CD4-positive, alpha-beta T cell (primary cell): Measurements from ENCODE around the gene SFMBT2. TPM values are rescaled to one million over a fixed set of nuclear protein-coding genes. Genes with fewer than 3 reads are reported as not detected.
A peak's percentile ranks its signal among the peaks of the same experiment; 100 is the strongest.

Source experiments
- ATAC-seq: fragments of 200-7000 bp; cut with Tn5 transposase; one replicate; pipeline ENCODE4 v1.10.0; 2022; ENCODE audit warnings: mild to moderate bottlenecking; ENCODE audit not compliant: poor library complexity
- CTCF ChIA-PET: fragments of 350-600 bp; sonication (Branson Sonifier 250); formaldehyde crosslinking; loops from one replicate; lab custom pipeline; 2021; ENCODE audit warnings: antibody characterized with exemption, inconsistent platforms; lab: Charles Lee
- POLR2A ChIA-PET: fragments of 350-600 bp; sonication (Branson Sonifier 250); formaldehyde crosslinking; loops from one replicate; lab custom pipeline; 2021; ENCODE audit warnings: antibody characterized with exemption, inconsistent platforms; lab: Charles Lee
- DNase-seq, 14 experiments: peaks; one replicate each; pipeline ENCODE4 v3.0.0-alpha.2; 2013 to 2020; ENCODE audit warnings: mixed read lengths in 2 of 14
- H3K27ac ChIP-seq, 2 donors: one replicate each; pipeline versions ENCODE4 v1.5.1 to v1.7.0; 2013; ENCODE audit warnings: low read length in 2 of 2, low read depth in 1 of 2, mild to moderate bottlenecking in 1 of 2
- H3K27me3 ChIP-seq, 2 experiments: 1 replicate in 1 of 2; 2 replicates in 1 of 2; pipeline versions ENCODE4 v1.6.1 to v1.7.0; 2013; ENCODE audit warnings: low read length in 2 of 2, control low read depth in 1 of 2, mild to moderate bottlenecking in 1 of 2, moderate library complexity in 1 of 2; ENCODE audit not compliant: insufficient read depth in 2 of 2, control insufficient read depth in 1 of 2
- H3K36me3 ChIP-seq: one replicate; pipeline ENCODE4 v1.6.1; 2013; ENCODE audit warnings: low read length, control low read depth; ENCODE audit not compliant: insufficient read depth
- H3K4me1 ChIP-seq: one replicate; pipeline ENCODE4 v1.6.1; 2013; ENCODE audit warnings: low read length, control low read depth; ENCODE audit not compliant: insufficient read depth
- H3K4me3 ChIP-seq: one replicate; pipeline ENCODE4 v1.5.1; 2013; ENCODE audit warnings: mild to moderate bottlenecking, low read length, moderate library complexity
- H3K9me3 ChIP-seq, 2 experiments: 1 replicate in 1 of 2; 2 replicates in 1 of 2; pipeline versions ENCODE4 v1.6.1 to v1.7.0; 2013; ENCODE audit warnings: low read length in 2 of 2, mild to moderate bottlenecking in 2 of 2, control low read depth in 1 of 2, moderate library complexity in 1 of 2; ENCODE audit not compliant: control insufficient read depth in 1 of 2, insufficient read depth in 1 of 2
- H3K27ac Mint-ChIP-seq: one replicate; pipeline ENCODE4 v1.8.0; 2020; ENCODE audit warnings: mixed read lengths
- H3K27me3 Mint-ChIP-seq: one replicate; pipeline ENCODE4 v1.8.0; 2021; ENCODE audit warnings: mixed read lengths
- H3K36me3 Mint-ChIP-seq: one replicate; pipeline ENCODE4 v1.8.0; 2021; ENCODE audit warnings: low read depth, mixed read lengths
- H3K4me1 Mint-ChIP-seq: one replicate; pipeline ENCODE4 v1.8.0; 2021; ENCODE audit warnings: low read depth, mixed read lengths
- H3K4me3 Mint-ChIP-seq: one replicate; pipeline ENCODE4 v1.8.0; 2020; ENCODE audit warnings: mild to moderate bottlenecking, mixed read lengths
- H3K9me3 Mint-ChIP-seq: one replicate; pipeline ENCODE4 v1.8.0; 2020; ENCODE audit warnings: mixed read lengths
- intact Hi-C, 2 experiments: fragments of 100-400 bp; cut with DNase I in 1 of 2; cut with micrococcal nuclease in 1 of 2; formaldehyde crosslinking; loops; one replicate each; pipeline versions ENCODE4 v1.15.1 to v1.9.0; 2023 to 2025; cut with DNase I, micrococcal nuclease
- total RNA-seq, 174 experiments: library from RNA in 2 of 174; stranded (reverse) in 2 of 174; gene quantifications; one replicate each; pipeline ENCODE4 v1.2.3 and lab custom pipeline; 2021 to 2026
- TF ChIP-seq, protein P1 (sequence below): fragments of 200-600 bp; IDR thresholded peaks from one replicate; pipeline ENCODE4 v1.8.0; 2022; ENCODE audit warnings: antibody characterized with exemption, mild to moderate bottlenecking

The SFMBT2 gene
- total RNA-seq, 2 experiments from 2014 or later: 41.0 to 42.0 TPM

- Histone ChIP-seq H3K36me3 (no peaks in the 10 kb centered on the region), H3K27ac (no peak overlapping the region), H3K9me3 (no peaks in the 10 kb centered on the region), H3K4me3 (no peak overlapping the region), H3K4me1 (peaks cover 4% of the 10 kb centered on the region), H3K27me3 (no peaks in the 10 kb centered on the region)
- peaks cover 61% of the 10 kb centered on the region for H3K36me3 Mint-ChIP-seq
- TF ChIP-seq, protein P1, sequence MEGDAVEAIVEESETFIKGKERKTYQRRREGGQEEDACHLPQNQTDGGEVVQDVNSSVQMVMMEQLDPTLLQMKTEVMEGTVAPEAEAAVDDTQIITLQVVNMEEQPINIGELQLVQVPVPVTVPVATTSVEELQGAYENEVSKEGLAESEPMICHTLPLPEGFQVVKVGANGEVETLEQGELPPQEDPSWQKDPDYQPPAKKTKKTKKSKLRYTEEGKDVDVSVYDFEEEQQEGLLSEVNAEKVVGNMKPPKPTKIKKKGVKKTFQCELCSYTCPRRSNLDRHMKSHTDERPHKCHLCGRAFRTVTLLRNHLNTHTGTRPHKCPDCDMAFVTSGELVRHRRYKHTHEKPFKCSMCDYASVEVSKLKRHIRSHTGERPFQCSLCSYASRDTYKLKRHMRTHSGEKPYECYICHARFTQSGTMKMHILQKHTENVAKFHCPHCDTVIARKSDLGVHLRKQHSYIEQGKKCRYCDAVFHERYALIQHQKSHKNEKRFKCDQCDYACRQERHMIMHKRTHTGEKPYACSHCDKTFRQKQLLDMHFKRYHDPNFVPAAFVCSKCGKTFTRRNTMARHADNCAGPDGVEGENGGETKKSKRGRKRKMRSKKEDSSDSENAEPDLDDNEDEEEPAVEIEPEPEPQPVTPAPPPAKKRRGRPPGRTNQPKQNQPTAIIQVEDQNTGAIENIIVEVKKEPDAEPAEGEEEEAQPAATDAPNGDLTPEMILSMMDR: no peak
- no peaks in the 10 kb centered on the region for H3K27me3 Mint-ChIP-seq
- POLR2A ChIA-PET: interaction anchor here (0.7 kb wide), 1 partner anchor 8 kb away, joined by 5 read pairs; no protein-coding TSS in a partner anchor
- intact Hi-C loops: no loop called here
- CTCF ChIA-PET: no interaction called here
- H3K4me1 Mint-ChIP-seq: peaks cover 75% of the 10 kb centered on the region
- H3K9me3 Mint-ChIP-seq: peaks cover 2% of the 10 kb centered on the region
- no peak overlapping the region for H3K4me3 Mint-ChIP-seq
- H3K27ac Mint-ChIP-seq: peak overlapping the region; percentile 13
- no peak for ATAC-seq
- no peak for DNase-seq
Observed at GRCh38 chr10:7302930-7303557, 107.8 kb downstream of the SFMBT2 start.

DNA sequence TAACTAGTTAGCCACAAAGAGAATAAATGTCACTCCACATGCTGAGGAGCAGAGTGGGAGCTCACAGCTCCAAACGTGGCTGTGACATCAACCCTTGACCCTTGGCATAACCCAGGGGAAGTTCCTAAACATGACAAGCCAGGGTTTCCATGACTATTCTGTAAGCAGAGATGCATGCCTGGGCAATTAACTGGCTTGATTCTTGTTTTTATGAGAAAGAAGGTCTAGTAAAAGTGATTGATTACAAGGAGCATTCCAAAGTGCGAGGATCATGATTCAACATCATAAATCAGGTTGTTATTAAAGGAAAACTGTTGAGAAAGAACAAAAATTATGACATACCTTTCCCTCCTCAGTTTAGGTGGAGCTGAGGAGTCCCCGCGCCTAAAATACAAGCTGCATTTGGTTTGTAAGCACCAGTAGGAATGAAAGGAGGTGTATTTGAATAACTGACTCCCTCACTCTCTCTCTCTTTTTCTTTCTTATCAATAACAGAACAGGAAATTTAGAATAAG is 108.4 kb downstream of the SFMBT2 start:
- ATAC-seq (no peak), DNase-seq (peak in 1 of 14 experiments; percentile 16)
- intact Hi-C loops: no loop called here
- Histone ChIP-seq H3K9me3 (peaks cover 0 to 4% of the 10 kb centered on the region in 2 experiments), H3K4me1 (peaks cover 9% of the 10 kb centered on the region), H3K36me3 (no peaks in the 10 kb centered on the region), H3K27ac (no peak overlapping the region), H3K27me3 (no peaks in the 10 kb centered on the region), H3K4me3 (no peak overlapping the region)
- POLR2A ChIA-PET: interaction anchor here (0.6 kb wide), 1 partner anchor 108 kb away, joined by 3 read pairs; the partner anchor contains the start of gene SFMBT2
- no peak overlapping the region for H3K4me3 Mint-ChIP-seq
- TF ChIP-seq, protein P1: no peak
- CTCF ChIA-PET: no interaction called here
- no peaks in the 10 kb centered on the region for H3K27me3 Mint-ChIP-seq
- peaks cover 60% of the 10 kb centered on the region for H3K36me3 Mint-ChIP-seq
- H3K9me3 Mint-ChIP-seq: peaks cover 2% of the 10 kb centered on the region
- peaks cover 73% of the 10 kb centered on the region for H3K4me1 Mint-ChIP-seq
- H3K27ac Mint-ChIP-seq: peak overlapping the region; percentile 13

DNA sequence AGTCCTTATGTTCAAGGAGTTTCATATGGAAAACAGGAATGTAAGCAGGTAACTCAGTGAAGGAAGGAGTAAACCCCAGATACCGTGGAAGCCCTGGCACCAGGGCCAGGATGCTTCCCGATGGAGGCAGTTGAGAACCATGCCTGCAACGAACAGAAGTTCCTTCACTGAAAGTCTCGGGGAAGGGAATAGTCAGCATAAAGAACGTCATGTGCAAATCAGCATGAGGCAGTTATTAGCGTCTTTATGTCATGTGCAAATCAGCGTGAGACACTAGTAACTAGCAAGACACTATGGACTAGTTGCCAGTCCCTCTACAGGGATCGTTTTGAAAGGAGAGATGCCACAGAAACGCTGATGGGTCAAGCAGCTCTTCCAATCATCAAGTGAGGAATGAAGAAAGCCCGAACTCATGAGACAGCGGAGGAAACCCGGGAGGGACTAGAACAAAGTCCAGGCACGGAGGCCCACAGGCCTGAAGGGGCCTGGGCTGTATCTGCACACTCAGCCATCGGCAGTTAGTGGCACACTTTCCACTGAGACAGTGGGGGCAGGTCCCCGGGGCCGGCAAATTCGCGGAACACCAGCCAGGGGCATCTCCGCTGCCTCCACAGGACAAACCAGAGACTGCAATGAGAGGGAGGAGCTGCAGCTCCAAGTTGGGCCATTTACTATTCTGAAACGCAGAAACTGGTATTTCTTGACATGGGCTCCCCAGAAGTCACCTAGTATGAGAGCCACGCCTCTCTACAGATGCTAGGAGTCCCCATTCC is 109.6 kb downstream of the SFMBT2 start:
- Histone ChIP-seq H3K36me3 (no peaks in the 10 kb centered on the region), H3K27ac (no peak overlapping the region), H3K4me1 (peaks cover 20% of the 10 kb centered on the region), H3K9me3 (peaks cover 0 to 4% of the 10 kb centered on the region in 2 experiments), H3K4me3 (no peak overlapping the region), H3K27me3 (no peaks in the 10 kb centered on the region)
- Mint-ChIP-seq H3K4me3 (no peak overlapping the region), H3K9me3 (peaks cover 2% of the 10 kb centered on the region), H3K4me1 (peaks cover 75% of the 10 kb centered on the region), H3K27ac (peak overlapping the region; percentile 10), H3K36me3 (peaks cover 63% of the 10 kb centered on the region), H3K27me3 (no peaks in the 10 kb centered on the region)
- intact Hi-C loops: no loop called here
- DNase-seq (no peak), ATAC-seq (no peak)
- TF ChIP-seq, protein P1: no peak
- ChIA-PET CTCF (no interaction called here), POLR2A (no interaction called here)
